ENCODE measurements around the gene DPP6. TPM values are rescaled to one million over a fixed set of nuclear protein-coding genes. Genes with fewer than 3 reads are reported as not detected.

Gene DPP6
- polyA plus RNA-seq, 1 of the 3 experiments (the other 2 are of a cell fraction): not detected

DNA sequence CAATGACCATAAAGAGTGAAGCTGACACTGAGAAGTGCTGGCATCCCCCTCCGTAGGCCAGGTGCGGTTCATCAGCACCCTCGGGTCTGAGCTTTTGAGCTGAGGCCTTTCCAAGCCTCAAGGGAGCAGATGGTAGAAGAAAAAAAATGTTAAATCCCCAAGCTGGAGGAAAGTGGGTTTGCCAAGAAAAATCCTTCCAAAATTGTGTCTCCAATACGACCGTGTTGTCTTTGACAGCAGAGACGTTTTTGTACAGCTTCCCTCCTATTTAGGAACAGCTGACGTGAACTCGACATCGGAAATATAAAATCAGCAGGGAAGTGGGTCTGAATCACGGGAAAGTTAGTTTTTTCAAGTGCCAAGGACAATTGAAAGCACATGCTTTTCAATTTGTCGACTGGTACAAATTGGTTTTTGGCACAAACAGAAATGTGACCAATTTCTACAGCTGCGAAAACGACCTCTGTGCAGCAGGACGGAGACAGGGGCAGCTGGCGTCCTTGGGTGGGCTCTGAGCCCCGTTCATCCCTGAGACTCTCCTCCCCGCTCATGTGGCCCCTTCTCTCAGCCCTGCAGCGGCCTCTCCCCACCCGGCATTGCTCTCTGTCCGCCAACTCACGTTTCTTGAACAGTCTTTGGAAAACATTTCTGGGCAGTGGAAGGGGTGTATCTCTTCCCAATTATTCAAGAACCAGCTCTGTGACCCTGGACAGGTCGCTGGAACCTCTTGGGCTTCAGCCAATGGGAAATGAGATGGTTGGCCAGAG is 860.9 kb downstream of the DPP6 start:
- no peaks in the 10 kb centered on the region for H3K36me3 ChIP-seq (replicated peaks in 1 of 2; ENCODE audit: control insufficient read depth in 1 of 2, insufficient read depth in 2 of 2, low read length in 1 of 2)
- H3K4me3 ChIP-seq (ENCODE audit: low read depth in 2 of 2, low read length in 1 of 2): no peak overlapping the region
- POLR2A ChIA-PET: interaction anchor here (0.9 kb wide), 1 partner anchor 11 kb away, joined by 3 read pairs; no protein-coding TSS in a partner anchor
- no peaks in the 10 kb centered on the region for H4K20me1 ChIP-seq (ENCODE audit: insufficient read depth)
- no peaks in the 10 kb centered on the region for H3K79me2 ChIP-seq (ENCODE audit: insufficient read depth)
- no peaks in the 10 kb centered on the region for H3K9me2 ChIP-seq
- 55% methylated on average over 22 of the region's 22 CpGs for WGBS (ENCODE audit: low lambda C conversion rate)
- H3K4me2 ChIP-seq: no peak overlapping the region
- CTCF ChIA-PET: interaction anchor here (0.7 to 6.3 kb wide), 47 partner anchors 7 to 654 kb away, joined by 3 to 126 read pairs (median 7); partner anchors contain the start of genes INSIG1 and PAXIP1
- H3K9ac ChIP-seq: no peak overlapping the region
- TF ChIP-seq, protein P1, sequence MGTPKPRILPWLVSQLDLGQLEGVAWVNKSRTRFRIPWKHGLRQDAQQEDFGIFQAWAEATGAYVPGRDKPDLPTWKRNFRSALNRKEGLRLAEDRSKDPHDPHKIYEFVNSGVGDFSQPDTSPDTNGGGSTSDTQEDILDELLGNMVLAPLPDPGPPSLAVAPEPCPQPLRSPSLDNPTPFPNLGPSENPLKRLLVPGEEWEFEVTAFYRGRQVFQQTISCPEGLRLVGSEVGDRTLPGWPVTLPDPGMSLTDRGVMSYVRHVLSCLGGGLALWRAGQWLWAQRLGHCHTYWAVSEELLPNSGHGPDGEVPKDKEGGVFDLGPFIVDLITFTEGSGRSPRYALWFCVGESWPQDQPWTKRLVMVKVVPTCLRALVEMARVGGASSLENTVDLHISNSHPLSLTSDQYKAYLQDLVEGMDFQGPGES (IDR thresholded peaks at IDR 0.05; ENCODE audit: low read depth, low read length): no peak
- TF ChIP-seq, protein P2, sequence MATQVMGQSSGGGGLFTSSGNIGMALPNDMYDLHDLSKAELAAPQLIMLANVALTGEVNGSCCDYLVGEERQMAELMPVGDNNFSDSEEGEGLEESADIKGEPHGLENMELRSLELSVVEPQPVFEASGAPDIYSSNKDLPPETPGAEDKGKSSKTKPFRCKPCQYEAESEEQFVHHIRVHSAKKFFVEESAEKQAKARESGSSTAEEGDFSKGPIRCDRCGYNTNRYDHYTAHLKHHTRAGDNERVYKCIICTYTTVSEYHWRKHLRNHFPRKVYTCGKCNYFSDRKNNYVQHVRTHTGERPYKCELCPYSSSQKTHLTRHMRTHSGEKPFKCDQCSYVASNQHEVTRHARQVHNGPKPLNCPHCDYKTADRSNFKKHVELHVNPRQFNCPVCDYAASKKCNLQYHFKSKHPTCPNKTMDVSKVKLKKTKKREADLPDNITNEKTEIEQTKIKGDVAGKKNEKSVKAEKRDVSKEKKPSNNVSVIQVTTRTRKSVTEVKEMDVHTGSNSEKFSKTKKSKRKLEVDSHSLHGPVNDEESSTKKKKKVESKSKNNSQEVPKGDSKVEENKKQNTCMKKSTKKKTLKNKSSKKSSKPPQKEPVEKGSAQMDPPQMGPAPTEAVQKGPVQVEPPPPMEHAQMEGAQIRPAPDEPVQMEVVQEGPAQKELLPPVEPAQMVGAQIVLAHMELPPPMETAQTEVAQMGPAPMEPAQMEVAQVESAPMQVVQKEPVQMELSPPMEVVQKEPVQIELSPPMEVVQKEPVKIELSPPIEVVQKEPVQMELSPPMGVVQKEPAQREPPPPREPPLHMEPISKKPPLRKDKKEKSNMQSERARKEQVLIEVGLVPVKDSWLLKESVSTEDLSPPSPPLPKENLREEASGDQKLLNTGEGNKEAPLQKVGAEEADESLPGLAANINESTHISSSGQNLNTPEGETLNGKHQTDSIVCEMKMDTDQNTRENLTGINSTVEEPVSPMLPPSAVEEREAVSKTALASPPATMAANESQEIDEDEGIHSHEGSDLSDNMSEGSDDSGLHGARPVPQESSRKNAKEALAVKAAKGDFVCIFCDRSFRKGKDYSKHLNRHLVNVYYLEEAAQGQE (IDR thresholded peaks at IDR 0.05; ENCODE audit: low read depth, low read length): no peak
- TF ChIP-seq GABPA (IDR thresholded peaks at IDR 0.05; ENCODE audit: low read depth) (no peak), TAF1 (IDR thresholded peaks at IDR 0.05; ENCODE audit: borderline replicate concordance, low read depth, low read length) (no peak), FOSL2 (IDR thresholded peaks at IDR 0.05; ENCODE audit: borderline replicate concordance, low read depth) (no peak), SIN3A (IDR thresholded peaks at IDR 0.05; ENCODE audit: borderline replicate concordance, low read depth, low read length) (no peak), TCF12 (IDR thresholded peaks at IDR 0.05) (no peak)
- DNase-seq: peak; percentile 32
- no peaks in the 10 kb centered on the region for H3K4me1 ChIP-seq (ENCODE audit: control insufficient read depth in 1 of 2, insufficient read depth in 2 of 2, low read depth in 1 of 2, low read length in 1 of 2)
- no peak overlapping the region for H2AFZ ChIP-seq (ENCODE audit: low read depth)
- no peaks in the 10 kb centered on the region for H3F3A ChIP-seq (replicated peaks; ENCODE audit: insufficient read depth)
- no peaks in the 10 kb centered on the region for H3K9me3 ChIP-seq
- no peaks in the 10 kb centered on the region for H3K27me3 ChIP-seq (ENCODE audit: insufficient read depth)
- H3K27ac ChIP-seq (ENCODE audit: low read depth in 2 of 2, low read length in 1 of 2): no peak overlapping the region

DNA sequence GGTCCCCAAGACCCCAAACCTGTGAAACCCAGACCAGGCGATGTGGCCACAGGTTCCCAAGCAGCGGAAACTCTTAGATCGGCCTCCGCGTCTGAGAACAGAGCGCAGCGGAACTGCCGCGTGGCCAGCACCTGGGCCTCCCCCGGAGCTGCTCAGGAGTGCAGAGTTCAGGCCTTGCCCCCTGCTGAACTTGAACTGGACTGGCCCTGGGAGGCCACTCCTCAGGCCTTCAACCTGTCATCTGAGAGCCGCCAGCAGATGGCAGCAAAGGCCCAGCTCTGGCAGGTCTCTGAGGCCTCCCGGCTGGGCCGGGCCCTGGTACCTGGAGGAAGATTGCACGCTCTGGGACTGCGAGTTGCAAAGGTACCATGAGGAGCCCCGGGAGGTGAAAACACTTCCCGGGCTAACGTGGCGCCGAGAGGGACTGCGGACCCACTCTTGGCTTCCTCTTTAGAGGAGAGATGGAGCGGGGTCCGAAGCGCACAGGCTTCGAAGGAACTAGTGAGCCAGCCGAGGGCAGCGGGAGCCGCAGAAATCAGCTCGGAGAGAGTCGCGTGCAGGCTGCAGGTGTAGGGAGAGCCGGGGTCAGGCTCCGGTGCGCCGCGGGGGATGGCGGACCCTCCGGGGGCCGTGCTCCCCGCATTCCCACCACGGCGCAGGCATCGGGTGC is 861.6 kb downstream of the DPP6 start:
- Histone ChIP-seq H3K4me3 (ENCODE audit: low read depth in 2 of 2, low read length in 1 of 2) (peak overlapping the region in 1 of 2 experiments; percentile 6; a peak in 1 of 4 replicates), H3K27me3 (ENCODE audit: insufficient read depth) (no peaks in the 10 kb centered on the region), H3K9me2 (no peaks in the 10 kb centered on the region), H4K20me1 (ENCODE audit: insufficient read depth) (no peaks in the 10 kb centered on the region), H3K9me3 (no peaks in the 10 kb centered on the region), H3F3A (replicated peaks; ENCODE audit: insufficient read depth) (no peaks in the 10 kb centered on the region), H2AFZ (ENCODE audit: low read depth) (no peak overlapping the region), H3K79me2 (ENCODE audit: insufficient read depth) (no peaks in the 10 kb centered on the region), H3K27ac (ENCODE audit: low read depth in 2 of 2, low read length in 1 of 2) (no peak overlapping the region), H3K9ac (no peak overlapping the region), H3K4me2 (no peak overlapping the region), H3K36me3 (replicated peaks in 1 of 2; ENCODE audit: control insufficient read depth in 1 of 2, insufficient read depth in 2 of 2, low read length in 1 of 2) (no peaks in the 10 kb centered on the region), H3K4me1 (ENCODE audit: control insufficient read depth in 1 of 2, insufficient read depth in 2 of 2, low read depth in 1 of 2, low read length in 1 of 2) (no peaks in the 10 kb centered on the region)
- ChIA-PET CTCF (interaction anchor here (0.6 to 6.3 kb wide), 56 partner anchors 8 to 971 kb away, joined by 3 to 126 read pairs (median 6); partner anchors contain the start of genes INSIG1 and PAXIP1), POLR2A (interaction anchor here (0.9 kb wide), 1 partner anchor 10 kb away, joined by 3 read pairs; no protein-coding TSS in a partner anchor)
- peak; percentile 96 for DNase-seq
- TF ChIP-seq NFIC (IDR thresholded peaks at IDR 0.05; ENCODE audit: borderline replicate concordance) (no peak), TCF12 (IDR thresholded peaks at IDR 0.05) (no peak), SMC3 (IDR thresholded peaks at IDR 0.05; ENCODE audit: low read depth, low read length) (peak; percentile 65), RAD21 (IDR thresholded peaks at IDR 0.05; ENCODE audit: low read length) (peak; percentile 88), POLR2AphosphoS5 (IDR thresholded peaks at IDR 0.05; ENCODE audit: low read depth, low read length) (no peak), EP300 (IDR thresholded peaks at IDR 0.05; ENCODE audit: borderline replicate concordance in 1 of 2, low read depth in 1 of 2, low read length in 1 of 2) (no peak), YY1 (IDR thresholded peaks at IDR 0.05; ENCODE audit: low read depth) (no peak), CHD2 (IDR thresholded peaks at IDR 0.05; ENCODE audit: low read length, partially characterized antibody) (peak; percentile 15)
- TF ChIP-seq, protein P1 (IDR thresholded peaks at IDR 0.05; ENCODE audit: low read depth, low read length): no peak
- TF ChIP-seq, protein P3, sequence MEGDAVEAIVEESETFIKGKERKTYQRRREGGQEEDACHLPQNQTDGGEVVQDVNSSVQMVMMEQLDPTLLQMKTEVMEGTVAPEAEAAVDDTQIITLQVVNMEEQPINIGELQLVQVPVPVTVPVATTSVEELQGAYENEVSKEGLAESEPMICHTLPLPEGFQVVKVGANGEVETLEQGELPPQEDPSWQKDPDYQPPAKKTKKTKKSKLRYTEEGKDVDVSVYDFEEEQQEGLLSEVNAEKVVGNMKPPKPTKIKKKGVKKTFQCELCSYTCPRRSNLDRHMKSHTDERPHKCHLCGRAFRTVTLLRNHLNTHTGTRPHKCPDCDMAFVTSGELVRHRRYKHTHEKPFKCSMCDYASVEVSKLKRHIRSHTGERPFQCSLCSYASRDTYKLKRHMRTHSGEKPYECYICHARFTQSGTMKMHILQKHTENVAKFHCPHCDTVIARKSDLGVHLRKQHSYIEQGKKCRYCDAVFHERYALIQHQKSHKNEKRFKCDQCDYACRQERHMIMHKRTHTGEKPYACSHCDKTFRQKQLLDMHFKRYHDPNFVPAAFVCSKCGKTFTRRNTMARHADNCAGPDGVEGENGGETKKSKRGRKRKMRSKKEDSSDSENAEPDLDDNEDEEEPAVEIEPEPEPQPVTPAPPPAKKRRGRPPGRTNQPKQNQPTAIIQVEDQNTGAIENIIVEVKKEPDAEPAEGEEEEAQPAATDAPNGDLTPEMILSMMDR (IDR thresholded peaks at IDR 0.05): peak; percentile 80
- TF ChIP-seq, protein P4, sequence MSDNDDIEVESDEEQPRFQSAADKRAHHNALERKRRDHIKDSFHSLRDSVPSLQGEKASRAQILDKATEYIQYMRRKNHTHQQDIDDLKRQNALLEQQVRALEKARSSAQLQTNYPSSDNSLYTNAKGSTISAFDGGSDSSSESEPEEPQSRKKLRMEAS (IDR thresholded peaks at IDR 0.05; ENCODE audit: low read depth): no peak
- 68% methylated on average over 39 of the region's 43 CpGs for WGBS (ENCODE audit: low lambda C conversion rate)
